MCF 10A (cell line): ENCODE results near the gene HOXB13. TPM values are rescaled to one million over a fixed set of nuclear protein-coding genes. Genes with fewer than 3 reads are reported as not detected.

Experiments
- BruUV-seq: library from RNA; stranded (reverse); fragments of 400-500 nt; replicated peaks from 2 replicates; lab custom pipeline; 2021; lab: Mats Ljungman, UMichigan
- CTCF ChIA-PET: fragments of 300-600 bp; sonication (Branson Sonifier 250); formaldehyde crosslinking; extraction: SDS; loops from one replicate; lab custom pipeline; 2021; ENCODE audit warnings: antibody characterized with exemption, inconsistent platforms; lab: Yijun Ruan, JAX
- POLR2A ChIA-PET: fragments of 300-600, 350-650 bp; sonication (Branson Sonifier 250); formaldehyde crosslinking; extraction: SDS; loops from one replicate; lab custom pipeline; 2020; ENCODE audit warnings: antibody characterized with exemption, inconsistent platforms; lab: Yijun Ruan, JAX
- DNase-seq: peaks from one replicate; pipeline ENCODE4 v3.0.0-alpha.2; 2018; ENCODE audit not compliant: unreplicated experiment
- H3K27ac Mint-ChIP-seq: one replicate; pipeline ENCODE4 v1.8.0; 2022; ENCODE audit warnings: mild to moderate bottlenecking, low read depth, mixed read lengths; ENCODE audit not compliant: unreplicated experiment
- H3K27me3 Mint-ChIP-seq: one replicate; pipeline ENCODE4 v1.8.0; 2022; ENCODE audit warnings: mixed read lengths; ENCODE audit not compliant: insufficient read depth, unreplicated experiment
- H3K36me3 Mint-ChIP-seq: one replicate; pipeline ENCODE4 v1.8.0; 2022; ENCODE audit warnings: mild to moderate bottlenecking, moderate library complexity, mixed read lengths; ENCODE audit not compliant: insufficient read depth, unreplicated experiment
- H3K4me1 Mint-ChIP-seq: one replicate; pipeline ENCODE4 v1.8.0; 2022; ENCODE audit warnings: mixed read lengths; ENCODE audit not compliant: insufficient read depth, unreplicated experiment
- H3K4me3 Mint-ChIP-seq: one replicate; pipeline ENCODE4 v1.8.0; 2022; ENCODE audit warnings: mild to moderate bottlenecking, moderate library complexity, mixed read lengths; ENCODE audit not compliant: unreplicated experiment
- H3K9me3 Mint-ChIP-seq: one replicate; pipeline ENCODE4 v1.8.0; 2022; ENCODE audit warnings: mixed read lengths; ENCODE audit not compliant: unreplicated experiment
- intact Hi-C: fragments of 100-400 bp; cut with micrococcal nuclease; formaldehyde crosslinking; loops from 2 replicates; pipeline ENCODE4 v1.14.1; 2022
- total RNA-seq: library from RNA; stranded (reverse); gene quantifications from 2 replicates; pipeline ENCODE4 v1.2.3, GENCODE V29; 2022
- TF ChIP-seq, protein P1 (sequence below): fragments of 200-600 bp; IDR thresholded peaks from one replicate; pipeline ENCODE4 v1.8.0; 2022; ENCODE audit warnings: antibody characterized with exemption, mild to moderate bottlenecking; ENCODE audit not compliant: unreplicated experiment

HOXB13 gene
- total RNA-seq, 1 experiment from 2014 or later, result not detected

DNA sequence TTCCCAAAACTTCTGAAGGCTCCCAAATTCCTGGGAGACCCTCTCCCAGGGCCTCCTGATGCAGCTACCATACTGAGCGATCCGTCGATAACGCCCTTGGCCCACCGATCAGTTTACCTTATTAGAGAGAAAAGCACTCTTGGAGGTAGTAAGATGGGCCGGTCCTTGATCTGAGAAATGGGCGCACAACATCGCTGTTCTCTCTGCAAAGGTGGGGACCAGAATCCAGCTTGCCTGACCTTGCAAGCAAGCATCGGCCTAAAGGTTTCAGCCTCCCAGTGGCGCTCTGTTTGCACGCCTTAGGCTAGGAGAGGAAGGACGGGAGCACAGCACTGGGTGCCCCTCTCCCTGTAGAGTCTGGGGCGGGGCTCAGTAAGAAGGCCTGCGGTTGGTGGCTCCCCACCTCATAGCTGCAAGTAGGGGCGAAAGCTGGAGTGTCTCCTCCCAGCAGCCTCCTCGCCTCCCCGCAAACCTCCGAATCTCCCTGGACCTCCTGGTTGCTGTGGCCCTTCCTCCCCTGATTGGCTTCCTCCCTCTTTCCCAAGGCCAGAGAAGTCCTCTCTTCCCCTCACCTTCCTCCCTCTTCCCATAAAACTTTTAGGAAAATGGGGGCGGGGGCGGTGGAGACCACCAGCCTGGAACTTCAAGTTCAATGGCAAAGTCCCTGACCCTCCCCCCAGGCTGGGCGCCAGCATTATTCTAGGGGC lies 6.2 kb downstream of the HOXB13 start, which contains the start of gene PRAC1:
Gene PRAC1, minus strand, starts transcription at position 318 of the 707 bp plus-strand sequence. Its CDS starts 126 bp downstream, at position 192.
- Mint-ChIP-seq H3K27ac (no peak within 1 kb of the TSS), H3K4me1 (peaks cover 5% of the 10 kb centered on the region), H3K4me3 (no peak within 1 kb of the TSS), H3K36me3 (no peaks in the 10 kb centered on the region), H3K27me3 (peaks cover 52% of the 10 kb centered on the region), H3K9me3 (no peaks in the 10 kb centered on the region)
- intact Hi-C loops, result no loop called here
- no TSS peak for BruUV-seq
- DNase-seq, result no peak
- POLR2A ChIA-PET, result no interaction called here
- CTCF ChIA-PET, result interaction anchor here (0.5 to 5.0 kb wide), 10 partner anchors 10 to 945 kb away, joined by 3 to 81 read pairs (median 9); no protein-coding TSS in a partner anchor
- TF ChIP-seq, protein P1, sequence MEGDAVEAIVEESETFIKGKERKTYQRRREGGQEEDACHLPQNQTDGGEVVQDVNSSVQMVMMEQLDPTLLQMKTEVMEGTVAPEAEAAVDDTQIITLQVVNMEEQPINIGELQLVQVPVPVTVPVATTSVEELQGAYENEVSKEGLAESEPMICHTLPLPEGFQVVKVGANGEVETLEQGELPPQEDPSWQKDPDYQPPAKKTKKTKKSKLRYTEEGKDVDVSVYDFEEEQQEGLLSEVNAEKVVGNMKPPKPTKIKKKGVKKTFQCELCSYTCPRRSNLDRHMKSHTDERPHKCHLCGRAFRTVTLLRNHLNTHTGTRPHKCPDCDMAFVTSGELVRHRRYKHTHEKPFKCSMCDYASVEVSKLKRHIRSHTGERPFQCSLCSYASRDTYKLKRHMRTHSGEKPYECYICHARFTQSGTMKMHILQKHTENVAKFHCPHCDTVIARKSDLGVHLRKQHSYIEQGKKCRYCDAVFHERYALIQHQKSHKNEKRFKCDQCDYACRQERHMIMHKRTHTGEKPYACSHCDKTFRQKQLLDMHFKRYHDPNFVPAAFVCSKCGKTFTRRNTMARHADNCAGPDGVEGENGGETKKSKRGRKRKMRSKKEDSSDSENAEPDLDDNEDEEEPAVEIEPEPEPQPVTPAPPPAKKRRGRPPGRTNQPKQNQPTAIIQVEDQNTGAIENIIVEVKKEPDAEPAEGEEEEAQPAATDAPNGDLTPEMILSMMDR, result no peak

DNA sequence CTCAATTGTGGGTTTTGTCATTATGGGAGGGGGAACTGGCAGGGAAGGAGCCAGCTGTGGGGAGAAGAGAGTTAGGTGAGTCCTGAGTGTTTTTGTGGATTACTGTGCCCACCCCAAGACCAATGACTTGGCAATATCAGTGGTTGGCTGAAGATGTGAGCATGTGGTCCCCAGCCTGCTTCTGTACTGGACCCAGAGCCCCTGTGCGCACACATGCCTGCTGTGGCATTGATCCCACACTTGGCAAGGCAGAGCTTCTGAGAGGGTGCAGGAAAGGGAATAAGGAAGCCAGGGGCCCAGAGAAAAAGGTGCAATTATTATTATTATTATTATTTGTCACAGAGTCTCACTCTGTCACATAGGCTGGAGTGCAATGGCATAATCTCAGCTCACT lies 7.5 kb downstream of the HOXB13 start:
- intact Hi-C loops, result no loop called here
- TF ChIP-seq, protein P1, result no peak
- ChIA-PET POLR2A (no interaction called here), CTCF (interaction anchor here (0.6 to 1.8 kb wide), 3 partner anchors 48 to 666 kb away, joined by 3 to 9 read pairs (median 3); no protein-coding TSS in a partner anchor)
- H3K27ac Mint-ChIP-seq, result no peak overlapping the region
- DNase-seq, result no peak
- no peaks in the 10 kb centered on the region for H3K36me3 Mint-ChIP-seq
- peaks cover 5% of the 10 kb centered on the region for H3K4me1 Mint-ChIP-seq
- H3K27me3 Mint-ChIP-seq, result peaks cover 41% of the 10 kb centered on the region
- H3K4me3 Mint-ChIP-seq, result no peak overlapping the region
- H3K9me3 Mint-ChIP-seq, result no peaks in the 10 kb centered on the region
- no TSS peak for BruUV-seq

DNA sequence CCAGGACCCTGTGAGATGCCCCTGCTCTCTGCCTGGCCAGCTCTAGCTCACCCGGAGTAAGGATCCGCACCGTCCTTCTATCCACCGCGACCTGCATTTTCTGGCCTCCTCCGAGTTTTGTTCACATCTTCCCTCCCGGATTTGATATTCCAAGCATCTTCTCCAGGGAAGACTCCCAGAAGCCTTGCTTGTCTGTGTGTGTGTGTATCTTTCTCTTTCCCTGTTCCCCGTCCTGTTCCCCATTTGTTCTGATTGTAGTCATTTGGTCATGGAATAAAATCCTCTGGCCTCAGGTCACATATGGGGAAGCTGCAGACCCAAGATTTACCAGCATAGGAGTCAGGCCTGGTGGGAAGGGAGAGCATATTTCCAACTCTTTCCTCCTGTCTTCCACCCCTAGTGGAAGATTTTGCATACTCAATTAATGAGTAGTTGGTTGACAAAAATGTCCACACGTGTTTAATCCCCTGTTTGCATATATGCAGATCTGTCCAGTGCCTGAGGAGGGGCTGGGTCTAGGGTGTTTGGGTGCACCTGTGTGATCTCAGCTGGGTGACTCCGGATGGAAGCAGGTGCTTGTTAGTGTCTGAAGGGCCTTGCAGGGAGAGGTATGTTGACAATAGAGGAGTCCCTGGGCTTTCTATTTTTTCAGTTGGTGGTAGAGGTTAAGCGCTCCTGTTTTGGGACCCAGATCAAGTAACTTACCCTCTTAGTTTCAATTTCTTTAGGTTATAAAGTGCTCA lies 8.1 kb downstream of the HOXB13 start:
- ChIA-PET POLR2A (interaction anchor here (0.7 kb wide), 1 partner anchor 19 kb away, joined by 5 read pairs; no protein-coding TSS in a partner anchor), CTCF (interaction anchor here (0.6 to 2.4 kb wide), 5 partner anchors 70 to 666 kb away, joined by 3 to 9 read pairs (median 5); no protein-coding TSS in a partner anchor)
- DNase-seq, result no peak
- BruUV-seq, result no TSS peak
- intact Hi-C loops, result no loop called here
- peaks cover 35% of the 10 kb centered on the region for H3K27me3 Mint-ChIP-seq
- no peak overlapping the region for H3K4me3 Mint-ChIP-seq
- H3K27ac Mint-ChIP-seq, result no peak overlapping the region
- no peaks in the 10 kb centered on the region for H3K36me3 Mint-ChIP-seq
- no peaks in the 10 kb centered on the region for H3K9me3 Mint-ChIP-seq
- H3K4me1 Mint-ChIP-seq, result peaks cover 5% of the 10 kb centered on the region
- TF ChIP-seq, protein P1, result no peak
